HepG2 (cell line): Measurements from ENCODE around the gene SLC35F3. TPM values are rescaled to one million over a fixed set of nuclear protein-coding genes. Genes with fewer than 3 reads are reported as not detected.

Source experiments
- ATAC-seq: fragments of 200-7000 bp; cut with Tn5 transposase; 3 replicates; pipeline ENCODE4 v1.9.1; 2020; ENCODE audit warnings: mild to moderate bottlenecking, moderate library complexity
- BruUV-seq: library from RNA; stranded (reverse); fragments of 400-500 nt; replicated peaks from 2 replicates; lab custom pipeline; 2021; lab: Mats Ljungman, UMichigan
- CTCF ChIA-PET: fragments of 300-600 bp; formaldehyde crosslinking; extraction: SDS; loops from one replicate; lab custom pipeline; 2021; ENCODE audit warnings: low total read pairs, inconsistent platforms, low intra/inter-chr PET ratio; lab: Yijun Ruan, JAX
- POLR2A ChIA-PET: fragments of 350-600 bp; sonication (Branson Sonifier 250); formaldehyde crosslinking; loops from one replicate; lab custom pipeline; 2020; ENCODE audit warnings: antibody characterized with exemption, inconsistent platforms; lab: Yijun Ruan, JAX
- DNase-seq: peaks from one replicate; pipeline ENCODE4 v3.0.0-alpha.2; 2015; ENCODE audit warnings: low spot score
- FAIRE-seq: peaks from 3 replicates; lab custom pipeline; 2011; peaks lifted over from hg19 to GRCh38; lab: Jason Lieb, UNC
- H2AFZ ChIP-seq: one replicate; pipeline ENCODE4 v1.6.1; 2011; ENCODE audit warnings: low read length, inconsistent platforms
- H3K27ac ChIP-seq: fragments of 300-600 bp; 3 replicates; pipeline ENCODE4 v1.8.0; 2011; ENCODE audit warnings: mixed run types, mild to moderate bottlenecking, mixed read lengths, low read length, inconsistent platforms; ENCODE audit not compliant: insufficient read depth; ENCODE audit errors: extremely low read length
- H3K27me3 ChIP-seq, 2 experiments: fragments of 200-600 bp in 1 of 2; 2 replicates in 1 of 2; 3 replicates in 1 of 2; pipeline versions ENCODE4 v1.6.0 to v1.8.0; 2011; ENCODE audit warnings: low read length in 2 of 2, mild to moderate bottlenecking in 2 of 2, moderate library complexity in 2 of 2, inconsistent platforms in 1 of 2; ENCODE audit not compliant: insufficient read depth in 2 of 2, control insufficient read depth in 1 of 2
- H3K36me3 ChIP-seq, 2 experiments: fragments of 200-600 bp in 1 of 2; replicated peaks in 1 of 2; 2 replicates in 1 of 2; 3 replicates in 1 of 2; pipeline versions ENCODE4 v1.5.1 to v1.8.0; 2011; ENCODE audit warnings: low read length in 2 of 2, inconsistent platforms in 1 of 2; ENCODE audit not compliant: insufficient read depth in 2 of 2, control insufficient read depth in 1 of 2
- H3K4me1 ChIP-seq: 2 replicates; pipeline ENCODE4 v1.5.1; 2012; ENCODE audit warnings: low read length, inconsistent platforms; ENCODE audit not compliant: insufficient read depth
- H3K4me2 ChIP-seq: 2 replicates; pipeline ENCODE4 v1.6.0; 2011; ENCODE audit warnings: low read depth, low read length, inconsistent platforms
- H3K4me3 ChIP-seq, 3 experiments: fragments of 200-600 bp in 1 of 3; sonication (generic), shearing (Covaris generic) in 1 of 3; replicated peaks in 1 of 3; 2 replicates each; pipeline ENCODE4 v1.5.1; 2011 to 2016; ENCODE audit warnings: low read length in 3 of 3, inconsistent platforms in 2 of 3, low read depth in 2 of 3, mild to moderate bottlenecking in 2 of 3, control low read depth in 1 of 3, mixed read lengths in 1 of 3; ENCODE audit not compliant: insufficient read depth in 1 of 3
- H3K79me2 ChIP-seq: one replicate; pipeline ENCODE4 v1.6.1; 2011; ENCODE audit warnings: low read length, inconsistent platforms; ENCODE audit not compliant: insufficient read depth
- H3K9ac ChIP-seq: 2 replicates; pipeline ENCODE4 v1.6.0; 2011; ENCODE audit warnings: mild to moderate bottlenecking, low read depth, low read length, inconsistent platforms; ENCODE audit not compliant: insufficient read depth
- H3K9me3 ChIP-seq: 2 replicates; pipeline ENCODE4 v1.5.1; 2012; ENCODE audit warnings: mild to moderate bottlenecking, low read length
- H4K20me1 ChIP-seq: 2 replicates; pipeline ENCODE4 v1.6.0; 2011; ENCODE audit warnings: inconsistent platforms, mild to moderate bottlenecking, low read length, moderate library complexity; ENCODE audit not compliant: insufficient read depth
- BRCA1 ChIP-seq: sonication (generic); formaldehyde crosslinking; IDR thresholded peaks from 2 replicates; pipeline ENCODE4 v1.4.0; 2020; ENCODE audit warnings: missing genetic modification reagents
- CENPT ChIP-seq: sonication (generic); formaldehyde crosslinking; IDR thresholded peaks from 2 replicates; pipeline ENCODE4 v1.8.0; 2022; ENCODE audit warnings: low read depth, mild to moderate bottlenecking, moderate library complexity, missing genetic modification reagents
- KDM2A ChIP-seq: sonication (generic); formaldehyde crosslinking; IDR thresholded peaks from 2 replicates; pipeline ENCODE4 v1.4.0; 2020; ENCODE audit warnings: low read depth, missing genetic modification reagents, borderline replicate concordance
- MED8 ChIP-seq: sonication (generic); formaldehyde crosslinking; IDR thresholded peaks from 2 replicates; pipeline ENCODE4 v1.8.1; 2023; ENCODE audit warnings: mild to moderate bottlenecking, missing genetic modification reagents; ENCODE audit not compliant: insufficient replicate concordance
- NCOR1 ChIP-seq: fragments of 200-600 bp; sonication (generic); IDR thresholded peaks from 2 replicates; pipeline ENCODE4 v1.7.0; 2017; ENCODE audit warnings: antibody characterized with exemption, low read length, borderline replicate concordance
- RAD21 ChIP-seq: fragments of 450-650 bp; formaldehyde crosslinking; IDR thresholded peaks from 2 replicates; pipeline ENCODE4 v1.5.0; 2020; ENCODE audit warnings: mild to moderate bottlenecking
- RBFOX2 ChIP-seq: fragments of 200-400 bp; formaldehyde crosslinking; IDR thresholded peaks from 2 replicates; pipeline ENCODE4 v1.6.1; 2017; ENCODE audit warnings: low read depth, mild to moderate bottlenecking, low read length
- SOX6 ChIP-seq, 2 experiments: fragments of 450-650 bp in 1 of 2; sonication (generic) in 1 of 2; formaldehyde crosslinking in 1 of 2; IDR thresholded peaks; 2 replicates each; pipeline versions ENCODE4 v1.4.0 to v1.6.1; 2017 to 2020; ENCODE audit warnings: antibody characterized with exemption in 1 of 2, mild to moderate bottlenecking in 1 of 2, missing genetic modification reagents in 1 of 2
- STAG1 ChIP-seq: sonication (generic); formaldehyde crosslinking; IDR thresholded peaks from 2 replicates; pipeline ENCODE4 v1.4.0; 2020; ENCODE audit warnings: missing genetic modification reagents
- TRIM24 ChIP-seq: sonication (generic); formaldehyde crosslinking; IDR thresholded peaks from 2 replicates; pipeline ENCODE4 v1.8.0; 2022; ENCODE audit warnings: mild to moderate bottlenecking, missing genetic modification reagents
- TSC22D2 ChIP-seq: sonication (generic); formaldehyde crosslinking; IDR thresholded peaks from 2 replicates; pipeline ENCODE4 v1.5.1; 2020; ENCODE audit warnings: missing genetic modification reagents, mild to moderate bottlenecking, borderline replicate concordance
- U2AF2 ChIP-seq: fragments of 200-400 bp; formaldehyde crosslinking; IDR thresholded peaks from 2 replicates; pipeline ENCODE4 v1.6.1; 2017; ENCODE audit warnings: low read depth, mild to moderate bottlenecking, low read length
- ZNF629 ChIP-seq: sonication (generic); formaldehyde crosslinking; conservative IDR thresholded peaks from 2 replicates; pipeline ENCODE4 v1.5.0; 2020; ENCODE audit warnings: missing genetic modification reagents
- ZNF749 ChIP-seq: sonication (generic); formaldehyde crosslinking; IDR thresholded peaks from 2 replicates; pipeline ENCODE4 v1.8.0; 2022; ENCODE audit warnings: mild to moderate bottlenecking, missing genetic modification reagents, moderate library complexity, borderline replicate concordance
- ZNF777 ChIP-seq: sonication (generic); formaldehyde crosslinking; IDR thresholded peaks from 2 replicates; pipeline ENCODE4 v1.4.0; 2020; ENCODE audit warnings: missing genetic modification reagents
- WGBS: methylation state at CpG from one replicate; pipeline ENCODE4 v1.1.6; 2017; ENCODE audit warnings: low lambda C conversion rate; 5-methylcytosine and 5-hydroxymethylcytosine counted together
- in situ Hi-C: cut with HindIII; loops from 2 replicates; pipeline ENCODE4 v1.10.0; 2017; ENCODE audit warnings: low pct_unique_long_range_greater_than_20kb; ENCODE audit not compliant: extremely low pct_ligation_motif_present
- intact Hi-C: fragments of 100-400 bp; cut with micrococcal nuclease; formaldehyde crosslinking; loops from one replicate; pipeline ENCODE4 v1.10.0; 2022; ENCODE audit not compliant: unreplicated experiment
- polyA plus RNA-seq, 8 experiments: library from polyadenylated mRNA; depleted of rRNA in 3 of 8; stranded (reverse) in 7 of 8; unstranded in 1 of 8; fragments of >200 nt; fragmentation: Illumina TruSeq in 4 of 8; extraction: Trizol in 4 of 8; gene quantifications; 2 replicates each; pipeline versions ENCODE4 v1.2.1 to v1.2.3, GENCODE V29; 2011 to 2016; ENCODE audit warnings: low read depth in 4 of 8, missing spikeins in 1 of 8, mixed read lengths in 1 of 8; ENCODE audit not compliant: insufficient read depth in 1 of 8
- total RNA-seq, 5 experiments: library from RNA; depleted of rRNA; stranded (reverse); fragments of >200 nt; fragmentation: Illumina TruSeq; extraction: Trizol; gene quantifications; 2 replicates each; pipeline ENCODE4 v1.2.3, GENCODE V29; 2016; ENCODE audit warnings: low read depth in 1 of 5
- TF ChIP-seq, protein P1 (sequence below): sonication (generic); formaldehyde crosslinking; IDR thresholded peaks from 2 replicates; pipeline ENCODE4 v1.5.0; 2020; ENCODE audit warnings: mild to moderate bottlenecking, missing genetic modification reagents, moderate library complexity

SLC35F3 gene
- total and polyA plus RNA-seq, 2 of the 13 experiments (the other 11 are each of a cell fraction or from before 2014, with no cell fraction given), result not detected

DNA sequence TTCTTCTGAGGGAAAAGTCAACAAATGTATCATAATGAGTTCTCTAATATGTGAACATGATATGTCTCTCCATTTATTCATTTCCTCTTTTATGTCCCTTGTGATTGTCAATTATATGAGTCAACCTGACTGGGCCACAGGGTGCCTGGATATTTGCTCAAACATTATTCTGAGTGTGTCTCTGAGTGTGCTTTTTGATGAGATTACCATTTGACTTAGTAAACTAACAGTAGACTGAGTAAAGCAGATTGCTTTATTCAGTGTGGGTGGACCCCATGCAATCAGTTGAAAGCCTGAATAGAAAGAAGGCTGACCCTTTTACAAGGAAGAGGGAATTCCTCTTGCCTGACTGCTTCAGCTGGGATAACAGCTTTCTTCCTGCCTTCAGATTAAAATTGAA lies 142.6 kb downstream of the SLC35F3 start (continued):
- no peak for TF ChIP-seq U2AF2
- TF ChIP-seq, all 625 proteins: peak for 0

DNA sequence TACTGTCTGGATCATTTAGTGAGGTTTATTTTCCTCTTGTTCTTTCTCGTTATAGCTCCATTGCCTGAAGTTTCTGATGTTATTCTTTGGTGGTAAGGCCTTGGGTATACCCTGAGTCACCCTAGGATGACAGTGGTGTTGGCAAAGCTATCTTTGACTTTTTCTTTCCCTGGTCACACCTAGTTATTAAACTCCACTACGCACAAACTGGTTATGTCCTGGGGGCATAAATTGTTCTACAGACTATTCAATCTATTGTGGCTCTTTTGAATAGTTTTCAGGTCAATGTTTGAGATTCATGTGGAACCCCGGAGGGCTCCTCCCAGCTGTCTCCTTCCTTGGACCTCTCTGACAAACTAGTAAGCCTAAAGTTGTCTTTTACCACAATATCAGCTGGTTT lies 157.7 kb downstream of the SLC35F3 start:
- TF ChIP-seq ZNF749 (no peak), NCOR1 (no peak), SOX6 (IDR thresholded peaks at IDR 0.05) (no peak), SOX6 (CRISPR knock-in tag; IDR thresholded peaks at IDR 0.05) (no peak), MED8 (CRISPR knock-in tag) (no peak)

GRCh38 chr1:234065794-234066447 lies 161.4 kb downstream of the SLC35F3 start:
- H3K4me1 ChIP-seq, result no peaks in the 10 kb centered on the region
- no TSS peak for BruUV-seq
- no peaks in the 10 kb centered on the region for H4K20me1 ChIP-seq
- 9% methylated on average over 17 of the region's 17 CpGs for WGBS
- no peak overlapping the region for H3K27ac ChIP-seq
- H3K9ac ChIP-seq, result no peak overlapping the region
- POLR2A ChIA-PET, result no interaction called here
- DNase-seq, result peak; percentile 40
- H3K79me2 ChIP-seq, result no peaks in the 10 kb centered on the region
- CTCF ChIA-PET, result interaction anchor here (0.7 to 2.1 kb wide), 3 partner anchors 625 to 761 kb away, joined by 4 to 14 read pairs (median 13); no protein-coding TSS in a partner anchor
- H2AFZ ChIP-seq, result no peak overlapping the region
- intact Hi-C loops, result loop anchor here (1.0 kb wide), 2 partner anchors 17 to 671 kb away; no protein-coding TSS in a partner anchor
- no peak overlapping the region for H3K4me2 ChIP-seq
- no peaks in the 10 kb centered on the region for H3K9me3 ChIP-seq
- in situ Hi-C loops, result loop anchor here (10.0 kb wide), 1 partner anchor 671 kb away; no protein-coding TSS in a partner anchor
- H3K4me3 ChIP-seq, result no peak overlapping the region
- peak; percentile 67 for FAIRE-seq
- peak; percentile 84 for ATAC-seq
- no peaks in the 10 kb centered on the region for H3K36me3 ChIP-seq
- H3K27me3 ChIP-seq, result no peaks in the 10 kb centered on the region
- TF ChIP-seq CENPT (CRISPR knock-in tag) (no peak), KDM2A (CRISPR knock-in tag) (peak; percentile 41; the same call in 1 of the 2 replicates), ZNF777 (CRISPR knock-in tag) (no peak), RAD21 (CRISPR knock-in tag) (peak; percentile 38; the same call in 1 of the 2 replicates), STAG1 (CRISPR knock-in tag) (peak; percentile 67), ZNF629 (CRISPR knock-in tag) (no peak), RBFOX2 (no peak), BRCA1 (CRISPR knock-in tag) (no peak), TSC22D2 (CRISPR knock-in tag) (0 out of 2 replicates have a peak, but pooled peaks have one; percentile 42), TRIM24 (CRISPR knock-in tag) (no peak)
- TF ChIP-seq, protein P1, sequence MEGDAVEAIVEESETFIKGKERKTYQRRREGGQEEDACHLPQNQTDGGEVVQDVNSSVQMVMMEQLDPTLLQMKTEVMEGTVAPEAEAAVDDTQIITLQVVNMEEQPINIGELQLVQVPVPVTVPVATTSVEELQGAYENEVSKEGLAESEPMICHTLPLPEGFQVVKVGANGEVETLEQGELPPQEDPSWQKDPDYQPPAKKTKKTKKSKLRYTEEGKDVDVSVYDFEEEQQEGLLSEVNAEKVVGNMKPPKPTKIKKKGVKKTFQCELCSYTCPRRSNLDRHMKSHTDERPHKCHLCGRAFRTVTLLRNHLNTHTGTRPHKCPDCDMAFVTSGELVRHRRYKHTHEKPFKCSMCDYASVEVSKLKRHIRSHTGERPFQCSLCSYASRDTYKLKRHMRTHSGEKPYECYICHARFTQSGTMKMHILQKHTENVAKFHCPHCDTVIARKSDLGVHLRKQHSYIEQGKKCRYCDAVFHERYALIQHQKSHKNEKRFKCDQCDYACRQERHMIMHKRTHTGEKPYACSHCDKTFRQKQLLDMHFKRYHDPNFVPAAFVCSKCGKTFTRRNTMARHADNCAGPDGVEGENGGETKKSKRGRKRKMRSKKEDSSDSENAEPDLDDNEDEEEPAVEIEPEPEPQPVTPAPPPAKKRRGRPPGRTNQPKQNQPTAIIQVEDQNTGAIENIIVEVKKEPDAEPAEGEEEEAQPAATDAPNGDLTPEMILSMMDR (CRISPR knock-in tag), result peak; percentile 78

More for the DNA sequence above, 157.7 kb downstream of the SLC35F3 start:
- Histone ChIP-seq H4K20me1 (no peaks in the 10 kb centered on the region), H3K4me2 (no peak overlapping the region), H2AFZ (no peak overlapping the region), H3K9ac (no peak overlapping the region), H3K79me2 (no peaks in the 10 kb centered on the region), H3K4me3 (no peak overlapping the region), H3K4me1 (no peaks in the 10 kb centered on the region), H3K27ac (no peak overlapping the region), H3K27me3 (no peaks in the 10 kb centered on the region), H3K9me3 (no peaks in the 10 kb centered on the region), H3K36me3 (no peaks in the 10 kb centered on the region)
- ATAC-seq (no peak), DNase-seq (no peak), FAIRE-seq (no peak)
- no TSS peak for BruUV-seq
- 37% methylated on average over 3 of the region's 3 CpGs for WGBS
- ChIA-PET CTCF (no interaction called here), POLR2A (no interaction called here)
- in situ Hi-C loops, result loop anchor here (10.0 kb wide), 1 partner anchor 667 kb away; no protein-coding TSS in a partner anchor
- intact Hi-C loops, result no loop called here
